CD4-positive, alpha-beta T cell (primary cell): Measurements from ENCODE around the gene ENPP7. TPM values are rescaled to one million over a fixed set of nuclear protein-coding genes. Genes with fewer than 3 reads are reported as not detected.

Experiments used
- ATAC-seq: fragments of 200-7000 bp; cut with Tn5 transposase; one replicate; pipeline ENCODE4 v1.10.0; 2022; ENCODE audit warnings: mild to moderate bottlenecking; ENCODE audit not compliant: poor library complexity
- CTCF ChIA-PET: fragments of 350-600 bp; sonication (Branson Sonifier 250); formaldehyde crosslinking; loops from one replicate; lab custom pipeline; 2021; ENCODE audit warnings: antibody characterized with exemption, inconsistent platforms; lab: Charles Lee
- POLR2A ChIA-PET: fragments of 350-600 bp; sonication (Branson Sonifier 250); formaldehyde crosslinking; loops from one replicate; lab custom pipeline; 2021; ENCODE audit warnings: antibody characterized with exemption, inconsistent platforms; lab: Charles Lee
- DNase-seq, 14 experiments: peaks; one replicate each; pipeline ENCODE4 v3.0.0-alpha.2; 2013 to 2020; ENCODE audit warnings: mixed read lengths in 2 of 14
- H3K27ac ChIP-seq, 2 donors: one replicate each; pipeline versions ENCODE4 v1.5.1 to v1.7.0; 2013; ENCODE audit warnings: low read length in 2 of 2, low read depth in 1 of 2, mild to moderate bottlenecking in 1 of 2
- H3K27me3 ChIP-seq, 2 experiments: 1 replicate in 1 of 2; 2 replicates in 1 of 2; pipeline versions ENCODE4 v1.6.1 to v1.7.0; 2013; ENCODE audit warnings: low read length in 2 of 2, control low read depth in 1 of 2, mild to moderate bottlenecking in 1 of 2, moderate library complexity in 1 of 2; ENCODE audit not compliant: insufficient read depth in 2 of 2, control insufficient read depth in 1 of 2
- H3K36me3 ChIP-seq: one replicate; pipeline ENCODE4 v1.6.1; 2013; ENCODE audit warnings: low read length, control low read depth; ENCODE audit not compliant: insufficient read depth
- H3K4me1 ChIP-seq: one replicate; pipeline ENCODE4 v1.6.1; 2013; ENCODE audit warnings: low read length, control low read depth; ENCODE audit not compliant: insufficient read depth
- H3K4me3 ChIP-seq: one replicate; pipeline ENCODE4 v1.5.1; 2013; ENCODE audit warnings: mild to moderate bottlenecking, low read length, moderate library complexity
- H3K9me3 ChIP-seq, 2 experiments: 1 replicate in 1 of 2; 2 replicates in 1 of 2; pipeline versions ENCODE4 v1.6.1 to v1.7.0; 2013; ENCODE audit warnings: low read length in 2 of 2, mild to moderate bottlenecking in 2 of 2, control low read depth in 1 of 2, moderate library complexity in 1 of 2; ENCODE audit not compliant: control insufficient read depth in 1 of 2, insufficient read depth in 1 of 2
- H3K27ac Mint-ChIP-seq: one replicate; pipeline ENCODE4 v1.8.0; 2020; ENCODE audit warnings: mixed read lengths
- H3K27me3 Mint-ChIP-seq: one replicate; pipeline ENCODE4 v1.8.0; 2021; ENCODE audit warnings: mixed read lengths
- H3K36me3 Mint-ChIP-seq: one replicate; pipeline ENCODE4 v1.8.0; 2021; ENCODE audit warnings: low read depth, mixed read lengths
- H3K4me1 Mint-ChIP-seq: one replicate; pipeline ENCODE4 v1.8.0; 2021; ENCODE audit warnings: low read depth, mixed read lengths
- H3K4me3 Mint-ChIP-seq: one replicate; pipeline ENCODE4 v1.8.0; 2020; ENCODE audit warnings: mild to moderate bottlenecking, mixed read lengths
- H3K9me3 Mint-ChIP-seq: one replicate; pipeline ENCODE4 v1.8.0; 2020; ENCODE audit warnings: mixed read lengths
- intact Hi-C, 2 experiments: fragments of 100-400 bp; cut with DNase I in 1 of 2; cut with micrococcal nuclease in 1 of 2; formaldehyde crosslinking; loops; one replicate each; pipeline versions ENCODE4 v1.15.1 to v1.9.0; 2023 to 2025; cut with DNase I, micrococcal nuclease
- total RNA-seq, 174 experiments: library from RNA in 2 of 174; stranded (reverse) in 2 of 174; gene quantifications; one replicate each; pipeline ENCODE4 v1.2.3 and lab custom pipeline; 2021 to 2026
- TF ChIP-seq, protein P1 (sequence below): fragments of 200-600 bp; IDR thresholded peaks from one replicate; pipeline ENCODE4 v1.8.0; 2022; ENCODE audit warnings: antibody characterized with exemption, mild to moderate bottlenecking

ENPP7 gene
- total RNA-seq, 2 experiments from 2014 or later = not detected

DNA sequence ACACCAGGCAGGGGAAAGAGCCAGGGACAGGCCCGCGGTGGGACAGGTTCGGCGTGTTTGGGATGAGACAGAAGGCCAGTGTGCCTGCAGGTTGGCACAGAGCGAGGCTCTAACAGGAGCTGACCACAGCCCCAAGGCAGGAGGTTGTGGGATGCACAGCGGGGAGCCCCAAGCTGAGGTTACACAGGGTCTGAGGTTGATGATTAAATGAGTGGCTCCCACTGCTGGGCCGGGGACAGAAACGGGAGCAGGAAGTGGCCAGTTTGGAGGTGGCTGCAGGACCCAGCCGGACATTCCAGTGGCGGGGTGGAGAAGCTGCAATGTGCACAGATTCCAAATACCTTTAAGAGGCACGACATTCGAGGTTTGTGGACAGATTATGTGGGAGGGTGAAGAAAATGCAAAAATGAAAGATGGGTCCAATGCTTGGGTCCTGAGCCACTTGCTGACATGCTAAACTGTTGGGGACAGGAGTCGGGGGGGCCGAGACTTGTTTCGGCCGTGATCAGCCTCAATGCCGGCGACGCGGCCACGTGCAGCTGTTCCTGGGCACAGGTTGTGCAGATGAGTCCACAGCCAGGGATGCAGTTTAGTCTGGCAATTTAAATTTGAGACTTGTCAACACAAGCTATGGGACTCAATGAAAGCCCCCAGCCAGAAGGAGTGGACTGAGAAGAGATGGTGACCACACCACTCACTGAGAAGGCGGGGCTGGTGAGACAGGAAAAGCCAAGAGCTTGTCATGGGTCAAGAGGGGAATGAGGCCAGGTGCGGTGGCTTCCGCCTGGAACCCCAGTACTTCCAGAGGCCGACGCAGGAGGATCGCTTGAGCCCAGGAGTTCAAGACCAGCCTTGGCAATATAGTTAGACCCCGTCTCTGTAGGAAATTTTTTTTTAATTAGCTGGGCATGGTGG lies 8.7 kb downstream of the ENPP7 start:
- Histone ChIP-seq H3K4me1 (peaks cover 11% of the 10 kb centered on the region), H3K4me3 (no peak overlapping the region), H3K27ac (no peak overlapping the region), H3K9me3 (peaks cover 0 to 7% of the 10 kb centered on the region in 2 experiments), H3K36me3 (no peaks in the 10 kb centered on the region), H3K27me3 (peaks cover 21 to 22% of the 10 kb centered on the region in 2 experiments)
- ATAC-seq = no peak
- intact Hi-C loops = loop anchor here in 1 of 2 experiments (5.0 kb wide), 1 partner anchor 178 kb away; no protein-coding TSS in a partner anchor
- TF ChIP-seq, protein P1, sequence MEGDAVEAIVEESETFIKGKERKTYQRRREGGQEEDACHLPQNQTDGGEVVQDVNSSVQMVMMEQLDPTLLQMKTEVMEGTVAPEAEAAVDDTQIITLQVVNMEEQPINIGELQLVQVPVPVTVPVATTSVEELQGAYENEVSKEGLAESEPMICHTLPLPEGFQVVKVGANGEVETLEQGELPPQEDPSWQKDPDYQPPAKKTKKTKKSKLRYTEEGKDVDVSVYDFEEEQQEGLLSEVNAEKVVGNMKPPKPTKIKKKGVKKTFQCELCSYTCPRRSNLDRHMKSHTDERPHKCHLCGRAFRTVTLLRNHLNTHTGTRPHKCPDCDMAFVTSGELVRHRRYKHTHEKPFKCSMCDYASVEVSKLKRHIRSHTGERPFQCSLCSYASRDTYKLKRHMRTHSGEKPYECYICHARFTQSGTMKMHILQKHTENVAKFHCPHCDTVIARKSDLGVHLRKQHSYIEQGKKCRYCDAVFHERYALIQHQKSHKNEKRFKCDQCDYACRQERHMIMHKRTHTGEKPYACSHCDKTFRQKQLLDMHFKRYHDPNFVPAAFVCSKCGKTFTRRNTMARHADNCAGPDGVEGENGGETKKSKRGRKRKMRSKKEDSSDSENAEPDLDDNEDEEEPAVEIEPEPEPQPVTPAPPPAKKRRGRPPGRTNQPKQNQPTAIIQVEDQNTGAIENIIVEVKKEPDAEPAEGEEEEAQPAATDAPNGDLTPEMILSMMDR = no peak
- Mint-ChIP-seq H3K9me3 (no peaks in the 10 kb centered on the region), H3K27ac (no peak overlapping the region), H3K4me1 (no peaks in the 10 kb centered on the region), H3K4me3 (no peak overlapping the region), H3K36me3 (no peaks in the 10 kb centered on the region), H3K27me3 (peaks cover 47% of the 10 kb centered on the region)
- DNase-seq = no peak
- CTCF ChIA-PET = no interaction called here
- POLR2A ChIA-PET = no interaction called here

DNA sequence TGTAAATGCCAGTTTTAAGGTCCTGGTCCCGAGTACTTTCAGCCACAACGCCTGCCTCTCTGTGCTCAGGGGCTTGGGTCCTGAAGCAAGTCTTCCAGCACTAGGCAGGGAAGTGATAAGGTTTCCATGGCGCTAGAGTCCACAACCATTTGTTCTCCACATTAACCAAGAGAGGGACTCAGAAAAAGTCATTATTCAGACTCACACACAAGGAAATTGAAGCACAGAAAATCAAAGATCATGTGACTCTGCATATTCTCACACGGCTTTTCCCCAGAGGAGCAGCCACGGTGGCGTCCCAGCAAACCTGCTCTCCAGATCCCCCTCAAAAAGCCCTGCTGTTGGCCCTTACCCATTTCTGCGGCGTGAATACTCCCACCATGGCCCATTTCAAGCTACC lies 9.7 kb downstream of the ENPP7 start:
- CTCF ChIA-PET = interaction anchor here (2.3 kb wide), 1 partner anchor 100 kb away, joined by 10 read pairs; the partner anchor contains the start of gene CBX4
- Histone ChIP-seq H3K36me3 (no peaks in the 10 kb centered on the region), H3K27me3 (peaks cover 22 to 23% of the 10 kb centered on the region in 2 experiments), H3K27ac (no peak overlapping the region), H3K4me3 (no peak overlapping the region), H3K9me3 (peaks cover 0 to 7% of the 10 kb centered on the region in 2 experiments), H3K4me1 (peaks cover 14% of the 10 kb centered on the region)
- DNase-seq (no peak), ATAC-seq (no peak)
- Mint-ChIP-seq H3K4me3 (no peak overlapping the region), H3K36me3 (no peaks in the 10 kb centered on the region), H3K27me3 (peaks cover 48% of the 10 kb centered on the region), H3K4me1 (peaks cover 4% of the 10 kb centered on the region), H3K9me3 (no peaks in the 10 kb centered on the region), H3K27ac (no peak overlapping the region)
- TF ChIP-seq, protein P1 = no peak
- intact Hi-C loops = loop anchor here in 1 of 2 experiments (5.0 kb wide), 1 partner anchor 177 kb away; no protein-coding TSS in a partner anchor
- POLR2A ChIA-PET = no interaction called here

DNA sequence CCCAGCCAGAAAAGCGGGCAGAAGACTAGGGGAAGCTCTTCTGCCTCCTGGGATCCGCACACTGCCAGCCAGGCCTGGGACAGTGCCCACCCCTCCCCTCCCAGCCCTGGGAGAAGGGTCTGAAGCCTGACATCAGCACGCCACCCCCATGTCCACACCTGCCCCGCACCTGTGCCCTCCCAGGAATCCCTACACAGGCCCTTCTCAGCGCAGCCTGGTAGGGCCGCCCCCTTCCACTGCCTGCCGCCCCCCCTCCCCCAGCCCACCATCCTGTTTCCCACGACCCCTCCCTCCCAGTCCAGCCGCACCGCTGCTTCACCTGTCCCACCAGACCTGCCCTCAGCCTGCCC lies 10.6 kb downstream of the ENPP7 start:
- H3K4me1 ChIP-seq = peaks cover 23% of the 10 kb centered on the region
- H3K9me3 ChIP-seq = peaks cover 0 to 7% of the 10 kb centered on the region in 2 experiments
- no peaks in the 10 kb centered on the region for H3K36me3 ChIP-seq
- intact Hi-C loops = loop anchor here in 1 of 2 experiments (5.0 kb wide), 1 partner anchor 176 kb away; no protein-coding TSS in a partner anchor
- CTCF ChIA-PET = interaction anchor here (0.9 to 2.3 kb wide), 12 partner anchors 8 to 252 kb away, joined by 3 to 11 read pairs (median 5); partner anchors contain the start of gene CBX4
- POLR2A ChIA-PET = no interaction called here
- peaks cover 24 to 26% of the 10 kb centered on the region in 2 experiments for H3K27me3 ChIP-seq
- TF ChIP-seq, protein P1 = no peak
- no peak overlapping the region for H3K4me3 ChIP-seq
- ATAC-seq (no peak), DNase-seq (no peak)
- no peak overlapping the region for H3K27ac ChIP-seq
- H3K4me1 Mint-ChIP-seq = peaks cover 13% of the 10 kb centered on the region
- H3K27ac Mint-ChIP-seq = no peak overlapping the region
- H3K9me3 Mint-ChIP-seq = no peaks in the 10 kb centered on the region
- H3K4me3 Mint-ChIP-seq = no peak overlapping the region
- no peaks in the 10 kb centered on the region for H3K36me3 Mint-ChIP-seq
- peaks cover 49% of the 10 kb centered on the region for H3K27me3 Mint-ChIP-seq
